GM18909 (cell line): Measurements from ENCODE around the gene CTTNBP2.

Experiments
- ATAC-seq: cut with Tn5 transposase; IDR thresholded peaks from one replicate; pipeline ENCODE4 v1.9.1; 2021; ENCODE audit warnings: mild to moderate bottlenecking; ENCODE audit not compliant: unreplicated experiment, poor library complexity

The CTTNBP2 gene

DNA sequence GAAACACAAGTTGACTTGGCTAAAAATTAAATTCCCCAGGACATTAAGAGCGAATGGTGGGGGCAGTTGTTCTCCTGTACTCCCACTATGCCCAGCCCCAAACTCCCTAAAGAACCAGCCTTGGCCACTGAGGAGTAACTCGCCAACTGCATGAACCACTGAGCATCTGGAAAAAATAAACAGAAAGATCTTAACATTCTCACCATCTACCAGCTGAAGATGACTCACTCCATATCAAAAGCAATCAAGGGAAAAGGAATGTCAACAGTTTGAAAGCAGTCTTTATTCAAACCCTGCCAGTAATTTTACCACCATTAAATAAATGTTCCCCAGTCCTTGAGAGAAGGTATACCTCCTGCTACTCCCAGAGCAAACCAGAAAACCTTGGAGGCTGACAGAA lies 45.4 kb downstream of the CTTNBP2 start:
- no peak for ATAC-seq

DNA sequence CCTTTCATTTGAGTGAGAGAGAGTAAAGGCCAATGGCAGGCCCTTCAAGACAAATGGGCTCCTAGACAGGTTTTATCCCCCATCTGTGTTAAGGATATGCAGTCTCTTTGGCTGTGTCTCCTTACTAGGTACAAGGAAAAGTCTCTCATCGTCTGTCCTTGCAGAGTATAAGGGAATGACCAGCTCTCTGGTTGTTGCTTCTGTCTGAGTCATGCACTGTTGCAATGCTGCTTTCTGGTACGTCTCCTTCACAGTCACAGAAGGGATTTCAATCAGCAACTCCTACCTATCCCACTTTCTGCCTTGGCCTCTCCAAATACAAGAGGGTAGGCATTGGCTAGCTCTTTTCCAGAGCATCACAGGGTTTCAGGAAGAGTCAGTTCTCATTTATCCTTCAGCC lies 48.1 kb downstream of the CTTNBP2 start:
- no peak for ATAC-seq

DNA sequence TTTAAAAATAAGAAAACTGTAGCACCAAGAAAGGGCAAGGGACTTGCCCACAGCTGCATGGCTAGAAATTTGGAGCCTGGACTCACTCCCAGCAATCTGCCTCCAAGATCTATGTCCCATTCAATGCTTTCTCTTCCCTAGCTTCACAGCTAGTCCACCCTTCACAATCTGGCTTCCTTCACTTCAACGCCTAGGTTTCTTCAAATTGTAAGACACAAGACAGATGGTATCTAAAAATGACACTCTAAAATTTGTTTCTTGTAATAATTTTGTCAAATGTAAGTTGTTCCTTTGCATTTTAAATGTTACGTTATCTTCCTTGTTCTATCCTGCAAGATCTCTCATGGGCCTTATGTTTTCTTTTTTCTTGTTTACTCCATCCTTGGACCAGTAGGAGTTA lies 48.6 kb downstream of the CTTNBP2 start:
- ATAC-seq: no peak

DNA sequence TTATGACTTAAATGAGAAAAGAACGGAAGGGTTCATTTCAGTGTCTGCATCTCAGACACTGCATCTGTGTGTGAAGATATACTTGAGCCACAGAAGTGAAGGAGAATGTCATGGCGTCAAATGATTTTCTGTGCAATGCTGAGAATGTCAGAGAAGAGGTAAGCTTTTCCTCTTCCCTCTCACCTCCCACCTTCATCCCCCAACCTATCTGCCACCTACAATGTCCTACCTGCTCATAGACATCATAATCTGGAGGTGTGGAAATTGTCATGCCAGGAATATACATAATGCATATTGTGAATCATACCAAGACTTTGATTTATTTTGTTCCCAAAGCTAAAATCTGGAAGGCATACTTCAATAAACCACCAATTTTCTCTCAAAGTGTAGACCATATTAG lies 53.7 kb downstream of the CTTNBP2 start:
- ATAC-seq: no peak

DNA sequence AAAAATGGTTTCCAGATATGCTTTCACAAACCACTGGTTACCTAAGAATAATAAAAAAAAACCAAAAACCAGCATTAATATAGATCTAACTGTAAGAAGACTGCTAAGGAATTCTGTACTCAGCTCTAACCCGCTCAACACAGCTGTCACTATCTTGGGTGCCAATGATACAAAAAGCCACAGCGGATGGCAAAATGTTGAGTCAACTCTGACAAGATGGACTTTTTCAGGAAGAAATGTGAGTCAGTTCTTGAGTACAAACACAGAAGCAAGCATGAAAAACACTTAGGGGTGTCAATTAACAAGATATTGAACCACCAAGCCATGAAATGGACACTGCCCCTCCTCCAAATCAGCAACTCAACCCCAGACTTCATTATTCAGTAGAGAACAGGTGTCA lies 55.0 kb downstream of the CTTNBP2 start:
- ATAC-seq: no peak

DNA sequence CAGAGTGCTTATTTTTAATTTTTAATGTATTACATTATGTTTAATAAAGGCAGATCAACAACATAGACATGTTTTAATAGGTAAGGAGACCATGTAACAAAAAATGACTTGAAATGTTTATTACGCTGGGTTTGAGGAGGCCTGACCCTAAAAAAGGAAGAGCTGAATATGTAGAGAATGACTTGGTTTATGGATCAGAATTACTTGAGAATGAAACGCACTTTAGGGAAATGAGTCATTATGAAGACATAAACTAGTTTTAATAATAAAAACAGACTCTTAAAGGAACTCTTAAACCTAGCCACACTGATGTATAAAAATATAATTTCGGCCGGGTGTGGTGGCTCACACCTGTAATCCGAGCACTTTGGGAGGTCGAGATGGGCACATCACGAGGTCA lies 56.5 kb downstream of the CTTNBP2 start:
- no peak for ATAC-seq

DNA sequence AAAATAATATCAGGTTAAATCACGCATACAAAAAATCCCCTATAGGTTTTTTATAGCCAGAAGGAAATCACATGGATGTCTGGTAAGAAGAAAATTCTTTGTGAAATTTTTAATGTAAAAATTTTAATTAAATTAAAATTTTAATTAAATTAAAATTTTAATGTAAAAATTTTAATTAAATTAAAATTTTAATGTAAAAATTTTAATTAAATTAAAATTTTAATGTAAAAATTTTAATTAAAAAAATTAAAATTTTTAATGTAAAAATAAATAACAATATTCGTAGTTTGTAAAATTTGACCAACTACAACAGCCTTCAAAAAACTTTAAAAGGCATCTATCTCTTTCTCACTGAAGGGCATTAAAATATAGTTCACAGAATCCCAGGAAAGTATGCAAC lies 61.5 kb downstream of the CTTNBP2 start:
- no peak for ATAC-seq

DNA sequence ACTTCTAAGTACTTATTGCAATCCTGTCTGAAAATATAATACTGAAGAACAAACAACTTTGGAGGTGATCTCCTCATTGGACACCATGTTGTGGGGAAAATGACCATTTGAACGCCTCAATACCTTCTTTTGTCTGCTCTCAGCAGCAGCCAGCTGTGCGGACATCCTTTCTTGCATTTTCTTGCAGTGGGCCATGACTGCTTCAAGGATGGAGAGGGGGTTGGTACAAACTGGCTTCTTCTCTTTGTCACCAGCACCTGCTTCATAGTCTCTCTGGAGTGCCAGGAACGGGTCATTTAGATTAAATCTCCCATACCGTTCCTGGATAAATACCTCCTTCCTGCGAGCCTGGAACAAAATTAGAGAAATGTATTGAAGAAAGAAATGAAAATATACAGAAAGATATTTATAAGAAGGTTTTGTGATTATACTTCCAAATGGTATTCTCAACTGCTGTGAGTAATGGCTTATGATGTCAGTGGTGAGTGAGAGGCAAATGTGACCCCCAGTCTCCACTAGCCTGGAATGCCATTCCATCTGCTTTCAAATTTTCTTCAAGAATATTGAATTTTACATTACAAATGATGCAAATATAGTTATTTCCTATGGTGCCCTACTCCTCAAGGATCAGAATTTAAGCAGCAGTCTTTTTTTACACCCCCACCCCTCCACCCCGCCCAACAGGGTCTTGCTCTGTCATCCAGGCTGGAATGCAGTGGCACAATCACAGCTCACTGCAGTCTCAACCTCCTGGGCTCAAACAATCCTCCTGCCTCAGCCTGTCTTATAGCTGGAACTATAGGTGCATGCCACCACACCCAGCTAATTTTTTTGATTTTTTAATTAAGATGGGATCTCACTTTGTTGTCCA lies 62.4 kb downstream of the CTTNBP2 start:
- no peak for ATAC-seq

DNA sequence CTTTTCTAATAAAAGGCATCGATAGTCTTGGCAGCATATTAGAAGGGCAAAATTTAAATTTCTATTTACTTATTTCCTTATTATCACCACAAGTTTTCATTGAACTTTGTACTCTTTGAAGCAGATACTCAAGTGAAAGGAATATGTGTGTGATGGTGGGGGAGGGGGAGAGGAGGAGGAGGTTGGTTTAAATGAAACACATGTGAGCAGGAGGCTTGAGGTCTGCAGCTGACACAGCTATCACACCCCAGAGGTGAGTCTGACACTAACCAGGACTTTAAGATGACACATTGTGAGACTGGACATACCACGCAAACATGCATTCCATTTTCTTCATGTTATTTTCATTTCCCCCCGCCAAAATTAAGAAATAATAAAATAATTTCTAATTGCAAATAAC lies 63.3 kb downstream of the CTTNBP2 start:
- peak; percentile 58 for ATAC-seq

DNA sequence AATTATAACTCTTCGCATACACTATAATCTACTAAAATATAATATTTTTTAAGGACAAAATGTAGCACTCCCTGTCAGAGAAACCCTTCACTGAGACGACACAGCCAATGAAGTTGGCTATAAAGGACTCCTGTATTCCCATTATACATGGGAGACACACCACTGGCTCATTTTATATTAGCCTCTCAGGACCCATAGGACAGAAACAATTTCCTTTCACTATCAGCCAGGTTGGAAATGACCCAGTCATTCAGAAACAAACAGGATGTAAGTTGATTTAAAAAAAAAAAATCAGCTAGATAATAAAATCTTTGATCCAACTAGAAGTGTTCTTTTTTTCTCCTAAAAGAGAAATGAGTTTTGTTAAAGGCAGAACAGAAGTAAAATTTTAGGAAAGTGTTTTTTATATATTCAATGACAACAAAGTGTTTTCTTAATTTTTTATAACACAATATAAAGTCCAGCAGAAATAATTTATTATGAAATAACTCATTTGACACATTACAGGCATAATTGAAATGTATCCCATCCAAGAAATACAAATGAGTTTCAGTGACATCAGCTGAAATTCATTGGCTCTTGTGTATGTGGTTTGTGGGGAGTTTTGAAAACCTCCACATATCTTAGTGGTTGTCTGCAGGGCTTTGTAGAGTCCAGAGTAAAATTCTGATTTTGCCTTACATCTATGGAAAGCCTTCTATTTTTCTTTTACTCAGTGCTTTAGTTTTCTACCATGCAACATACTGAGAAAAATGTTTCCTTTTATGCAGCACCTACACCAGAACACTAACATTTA lies 64.1 kb downstream of the CTTNBP2 start:
- no peak for ATAC-seq

DNA sequence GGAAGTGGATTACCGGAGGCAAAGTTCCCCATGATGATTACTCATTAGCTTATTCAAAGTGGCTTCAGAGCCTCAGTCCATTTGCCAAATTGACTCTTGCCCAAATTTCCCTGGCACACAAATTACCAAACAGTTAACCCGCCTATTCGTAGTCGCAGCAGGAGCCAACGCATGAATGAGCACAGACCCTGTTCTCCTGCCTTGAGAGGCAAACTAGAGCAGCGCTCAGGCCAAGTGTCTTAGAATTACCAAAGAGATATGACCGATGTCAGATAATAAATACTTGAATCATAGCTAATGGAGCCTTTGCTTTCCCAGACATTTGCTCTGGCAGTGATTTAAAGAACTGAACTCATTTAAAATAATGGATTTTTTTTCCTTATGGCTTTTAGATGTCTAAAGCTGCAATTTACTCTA lies 64.9 kb downstream of the CTTNBP2 start:
- ATAC-seq: no peak

DNA sequence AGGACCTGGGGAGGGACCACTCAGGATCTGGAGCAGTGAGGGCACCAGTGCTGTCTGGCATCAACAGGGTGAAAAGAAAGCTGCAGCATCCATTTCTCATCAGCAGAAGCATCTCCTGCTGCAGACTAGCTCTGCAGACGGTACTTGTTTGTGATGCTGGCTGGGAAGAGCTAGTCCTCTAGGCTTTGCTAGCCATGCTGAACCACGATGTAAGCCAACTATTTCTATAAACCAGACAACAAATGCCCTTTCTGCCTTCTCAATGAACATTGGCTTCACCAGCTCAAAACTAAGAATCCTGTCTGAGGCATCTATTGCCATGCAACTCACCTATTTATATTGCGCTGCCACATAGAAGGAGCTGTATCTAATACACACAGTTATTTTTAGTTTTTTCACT lies 65.6 kb downstream of the CTTNBP2 start:
- no peak for ATAC-seq

DNA sequence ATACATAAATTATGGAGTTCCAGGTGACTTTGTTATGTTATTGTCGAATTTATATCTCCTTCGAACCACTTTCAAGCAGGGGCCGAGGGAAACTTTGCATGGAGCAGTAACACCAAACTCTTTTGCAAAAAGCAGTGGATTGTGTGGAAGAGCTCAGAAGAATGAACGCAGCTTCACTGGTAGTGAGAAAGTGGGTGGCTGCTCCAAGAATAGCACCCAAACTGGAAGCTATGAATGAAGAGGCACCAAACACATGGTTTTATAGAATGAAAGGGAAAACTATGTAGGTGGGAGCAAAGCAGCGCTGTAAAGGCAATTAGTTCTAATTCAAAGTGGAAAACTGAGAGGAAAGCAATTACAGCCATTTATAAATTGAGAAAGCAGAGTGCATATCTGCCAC lies 67.2 kb downstream of the CTTNBP2 start:
- no peak for ATAC-seq

DNA sequence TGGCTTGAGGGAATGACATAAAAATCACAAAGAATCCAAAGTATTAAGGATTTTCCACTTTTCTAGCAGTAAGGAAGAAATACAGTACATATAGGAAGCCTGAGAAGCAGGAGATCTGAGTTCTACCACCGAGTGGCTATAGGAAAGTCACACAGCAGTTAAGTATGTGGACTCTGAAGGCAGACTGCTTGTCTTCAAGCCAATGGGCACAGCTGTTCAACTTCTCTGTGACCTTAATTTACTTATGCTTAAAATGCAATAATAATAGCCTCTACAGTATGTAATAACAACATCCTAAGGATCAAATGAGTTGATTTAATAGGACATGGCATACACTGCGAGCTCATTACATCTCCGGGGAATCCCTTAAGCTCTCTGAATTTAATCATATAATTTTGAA lies 68.0 kb downstream of the CTTNBP2 start:
- ATAC-seq: no peak

DNA sequence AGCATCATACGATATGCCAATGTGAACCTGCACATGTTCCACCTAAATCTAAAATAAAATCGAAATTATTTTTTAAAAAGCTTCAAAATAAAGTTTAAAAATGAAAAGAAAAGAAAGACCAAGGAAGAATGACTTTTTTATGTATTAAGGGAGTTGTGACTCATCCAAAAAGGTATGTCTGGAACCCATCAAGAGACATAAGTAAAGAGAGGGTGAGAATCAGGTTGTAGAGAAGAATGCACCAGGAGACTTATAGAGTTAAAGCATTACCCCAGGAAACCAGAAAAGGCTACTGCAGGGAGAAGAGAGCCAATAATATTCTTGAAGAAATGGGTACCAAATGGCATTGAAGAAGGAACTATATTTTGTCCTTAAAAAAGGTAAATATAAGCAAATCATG lies 69.8 kb downstream of the CTTNBP2 start:
- no peak for ATAC-seq

DNA sequence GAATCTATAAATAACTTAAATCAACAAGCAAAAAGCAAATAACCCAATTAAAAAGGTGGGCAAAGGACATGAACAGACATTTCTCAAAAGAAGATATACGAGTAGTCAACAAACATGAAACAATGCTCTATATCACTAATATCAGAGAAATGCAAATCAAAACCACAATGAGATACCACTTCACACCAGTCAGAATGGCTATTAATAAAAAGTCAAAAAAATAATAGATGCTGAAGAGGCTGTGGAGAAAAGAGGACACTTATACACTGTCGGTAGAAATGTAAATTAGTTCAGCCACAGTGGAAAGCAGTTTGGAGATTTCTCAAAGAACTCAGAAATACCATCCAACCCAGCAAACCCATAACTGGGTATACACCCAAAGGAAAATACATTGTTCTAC lies 70.6 kb downstream of the CTTNBP2 start:
- ATAC-seq: no peak

DNA sequence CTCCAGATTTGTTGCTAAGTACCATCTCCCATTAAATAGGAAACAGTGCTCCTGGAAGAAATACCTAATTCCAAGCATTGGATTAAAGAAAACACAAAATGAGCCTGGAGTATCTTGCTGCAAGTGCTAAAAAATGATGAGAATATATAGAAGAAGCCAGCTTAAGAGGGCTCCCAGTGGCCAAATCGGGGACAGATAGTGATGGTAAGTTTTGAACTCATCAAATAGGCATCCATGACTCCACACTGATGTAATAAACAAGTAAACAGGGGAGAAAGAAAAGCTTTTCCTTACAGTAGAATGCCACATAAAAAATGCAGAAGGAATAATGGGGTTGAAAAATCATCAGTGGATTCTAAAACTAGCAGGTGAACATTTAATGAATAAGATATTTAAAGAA lies 72.4 kb downstream of the CTTNBP2 start:
- ATAC-seq: no peak

DNA sequence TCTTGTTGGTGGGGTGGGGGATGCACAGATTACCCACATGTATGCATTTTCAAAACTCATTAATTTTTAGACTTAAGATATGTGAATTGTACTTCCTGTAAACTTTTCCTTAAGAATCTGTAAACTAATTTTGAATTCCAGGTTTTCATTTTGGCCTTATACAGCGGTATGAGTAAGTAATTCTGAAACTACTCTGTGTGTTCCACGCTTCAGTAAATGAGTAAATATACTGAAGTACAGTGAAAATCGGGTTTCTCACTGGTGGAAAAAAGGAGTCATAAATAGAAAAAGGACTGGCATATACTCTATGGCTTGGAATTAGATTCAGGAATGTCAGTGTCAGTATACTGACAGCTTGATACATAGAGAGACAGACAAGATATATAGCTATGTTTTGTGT lies 72.8 kb downstream of the CTTNBP2 start:
- ATAC-seq: no peak

DNA sequence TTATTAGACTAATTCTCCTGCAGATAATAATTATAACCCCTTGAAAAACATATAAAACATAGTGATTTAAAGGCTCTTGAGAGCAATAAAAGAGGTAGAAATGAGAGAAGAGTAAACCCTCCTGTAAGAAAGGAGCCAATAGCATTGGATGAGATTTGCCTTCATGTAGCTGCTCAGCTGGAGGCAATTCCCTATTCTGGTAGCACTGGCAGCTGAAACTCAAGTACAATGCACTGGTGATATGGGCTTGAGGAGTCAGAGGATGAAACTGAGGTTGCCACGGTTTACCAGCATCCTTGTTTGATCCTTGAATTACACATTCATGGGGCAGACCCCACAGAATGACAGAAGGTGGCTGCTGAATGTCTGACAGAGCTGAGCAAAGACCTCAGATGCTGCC lies 76.4 kb downstream of the CTTNBP2 start:
- no peak for ATAC-seq

DNA sequence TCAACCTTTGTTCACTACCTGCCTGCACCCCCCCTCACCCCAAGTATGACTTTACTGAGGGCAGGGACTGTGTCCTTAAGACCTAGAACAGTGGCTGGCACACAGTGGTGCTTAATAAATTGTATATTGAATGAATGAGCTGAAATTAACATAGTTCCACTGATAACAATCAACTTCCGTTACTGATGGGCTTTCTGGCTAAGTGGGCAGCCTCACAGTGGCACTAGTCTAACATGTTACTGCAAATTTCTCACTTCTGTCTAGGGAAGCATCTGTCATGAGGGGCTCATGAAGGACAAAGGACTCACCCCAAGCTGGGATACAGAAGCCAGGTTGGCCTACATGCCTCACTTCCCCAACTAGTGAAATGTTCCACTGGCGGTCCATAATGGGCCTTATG lies 79.3 kb downstream of the CTTNBP2 start:
- no peak for ATAC-seq

DNA sequence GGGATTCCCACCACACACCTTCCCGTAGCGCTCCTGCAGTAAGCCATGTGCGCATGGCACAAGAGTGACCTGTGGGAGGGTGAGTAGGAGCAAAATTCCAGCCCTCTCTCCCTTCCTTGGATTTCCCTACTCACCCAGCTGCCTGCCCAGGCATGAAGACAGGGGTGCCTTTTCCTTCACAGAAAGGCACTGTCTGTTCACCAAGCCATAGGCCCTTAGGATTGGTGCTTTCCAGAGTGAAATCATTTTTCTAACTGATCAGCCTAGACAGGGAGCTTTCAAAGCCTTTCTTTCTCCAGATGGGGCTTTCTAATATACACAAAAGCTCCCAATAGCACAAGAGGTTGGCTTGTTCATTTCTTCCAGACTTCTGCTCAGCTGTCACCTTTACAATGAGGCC lies 79.7 kb downstream of the CTTNBP2 start:
- ATAC-seq: no peak
